Liver (tissue), 9 donors: Measurements from ENCODE around the gene CACNA1A. TPM values are rescaled to one million over a fixed set of nuclear protein-coding genes. Genes with fewer than 3 reads are reported as not detected.

Experiments
- DNase-seq: peaks from one replicate; pipeline ENCODE4 v3.0.0-alpha.2; 2017; ENCODE audit warnings: low spot score
- H3K27ac ChIP-seq, 2 donors: one replicate each; pipeline ENCODE4 v1.7.0; 2013; ENCODE audit warnings: inconsistent platforms in 2 of 2, low read length in 2 of 2, control low read depth in 1 of 2, low read depth in 1 of 2, mild to moderate bottlenecking in 1 of 2
- H3K27me3 ChIP-seq, 4 donors: one replicate each; pipeline versions ENCODE4 v1.6.1 to v1.7.0; 2013; ENCODE audit warnings: low read length in 3 of 4, inconsistent platforms in 1 of 4, mild to moderate bottlenecking in 1 of 4, moderate library complexity in 1 of 4; ENCODE audit not compliant: control insufficient read depth in 4 of 4, insufficient read depth in 4 of 4
- H3K36me3 ChIP-seq, 4 donors: one replicate each; pipeline versions ENCODE4 v1.6.1 to v1.7.0; 2013; ENCODE audit warnings: low read length in 3 of 4, mild to moderate bottlenecking in 3 of 4, low read depth in 1 of 4, moderate library complexity in 1 of 4; ENCODE audit not compliant: control insufficient read depth in 4 of 4, insufficient read depth in 3 of 4
- H3K4me1 ChIP-seq, 4 donors: one replicate each; pipeline versions ENCODE4 v1.6.1 to v1.7.0; 2013; ENCODE audit warnings: low read length in 3 of 4, mild to moderate bottlenecking in 3 of 4, moderate library complexity in 1 of 4; ENCODE audit not compliant: control insufficient read depth in 4 of 4, insufficient read depth in 4 of 4
- H3K4me3 ChIP-seq, 3 donors: one replicate each; pipeline versions ENCODE4 v1.6.1 to v1.7.0; 2013; ENCODE audit warnings: low read length in 3 of 3, control low read depth in 1 of 3, low read depth in 1 of 3, mild to moderate bottlenecking in 1 of 3
- H3K9ac ChIP-seq, 2 donors: one replicate each; pipeline ENCODE4 v1.7.0; 2013; ENCODE audit warnings: low read length in 2 of 2, mild to moderate bottlenecking in 2 of 2, moderate library complexity in 2 of 2, control low read depth in 1 of 2, low read depth in 1 of 2
- H3K9me3 ChIP-seq, 4 donors: one replicate each; pipeline versions ENCODE4 v1.6.1 to v1.7.0; 2013; ENCODE audit warnings: low read length in 3 of 4; ENCODE audit not compliant: control insufficient read depth in 4 of 4
- EGR1 ChIP-seq, 2 donors: IDR thresholded peaks; 2 replicates each; pipeline ENCODE4 v1.6.1; 2016 to 2018; ENCODE audit warnings: antibody characterized with exemption in 2 of 2, low read depth in 2 of 2
- FOXA1 ChIP-seq: IDR thresholded peaks from 2 replicates; pipeline ENCODE4 v1.6.1; 2016; ENCODE audit warnings: antibody characterized with exemption
- FOXA2 ChIP-seq: IDR thresholded peaks from 2 replicates; pipeline ENCODE4 v1.6.1; 2016; ENCODE audit warnings: antibody characterized with exemption
- GABPA ChIP-seq, 2 donors: IDR thresholded peaks in 1 of 2; conservative IDR thresholded peaks in 1 of 2; 2 replicates each; pipeline ENCODE4 v1.6.1; 2016; ENCODE audit warnings: antibody characterized with exemption in 2 of 2, mild to moderate bottlenecking in 1 of 2, moderate library complexity in 1 of 2
- HNF4A ChIP-seq, 2 donors: conservative IDR thresholded peaks; 2 replicates each; pipeline ENCODE4 v1.6.1; 2016; ENCODE audit warnings: antibody characterized with exemption in 2 of 2, mild to moderate bottlenecking in 2 of 2
- HNF4G ChIP-seq: IDR thresholded peaks from 2 replicates; pipeline ENCODE4 v1.6.1; 2016; ENCODE audit warnings: antibody characterized with exemption
- MAX ChIP-seq: IDR thresholded peaks from 2 replicates; pipeline ENCODE4 v1.6.1; 2016; ENCODE audit warnings: antibody characterized with exemption
- REST ChIP-seq: IDR thresholded peaks from 2 replicates; pipeline ENCODE4 v1.6.1; 2016; ENCODE audit warnings: antibody characterized with exemption, mild to moderate bottlenecking
- SP1 ChIP-seq: IDR thresholded peaks from 2 replicates; pipeline ENCODE4 v1.6.1; 2018; ENCODE audit warnings: antibody characterized with exemption, mild to moderate bottlenecking
- TAF1 ChIP-seq: conservative IDR thresholded peaks from 2 replicates; pipeline ENCODE4 v1.6.1; 2016; ENCODE audit warnings: antibody characterized with exemption, mild to moderate bottlenecking
- YY1 ChIP-seq: IDR thresholded peaks from 2 replicates; pipeline ENCODE4 v1.6.1; 2016; ENCODE audit warnings: antibody characterized with exemption, mild to moderate bottlenecking
- WGBS: extraction: QIAGEN DNeasy Blood & Tissue Kit; methylation state at CpG from one replicate; pipeline ENCODE4 v1.1.7; 2013; 5-methylcytosine and 5-hydroxymethylcytosine counted together
- polyA plus RNA-seq, 2 donors: library from polyadenylated mRNA; stranded (reverse) in 1 of 2; unstranded in 1 of 2; fragments of 200-250 nt in 1 of 2; fragments of >200 nt in 1 of 2; fragmentation: Nextera tagmentation in 1 of 2; extraction: Ambion mirVana in 1 of 2; gene quantifications; one replicate each; pipeline versions ENCODE4 v1.2.1 to v1.2.3, GENCODE V29; 2013 to 2015
- total RNA-seq, 2 donors: library from RNA; depleted of rRNA; stranded (reverse); fragments of >200 nt; gene quantifications; one replicate each; pipeline ENCODE4 v1.2.3, GENCODE V29; 2014
- TF ChIP-seq, protein P1 (sequence below): IDR thresholded peaks from 2 replicates; pipeline ENCODE4 v1.6.1; 2016; ENCODE audit warnings: antibody characterized with exemption
- TF ChIP-seq, protein P2 (sequence below): fragments of 150-350 bp; IDR thresholded peaks from 2 replicates; pipeline ENCODE4 v1.5.1; 2017; ENCODE audit warnings: improper control_type of control experiment, low read depth, low read length; ENCODE audit not compliant: missing input control
- donor health status: healthy.
- donor health status: healthy.
- donor health status: healthy.
- donor health status: healthy.
- donor health status: healthy.

The CACNA1A gene
- total and polyA plus RNA-seq, 4 donors, result 0.09 to 0.17 (median 0.17) TPM; not detected in 1

DNA sequence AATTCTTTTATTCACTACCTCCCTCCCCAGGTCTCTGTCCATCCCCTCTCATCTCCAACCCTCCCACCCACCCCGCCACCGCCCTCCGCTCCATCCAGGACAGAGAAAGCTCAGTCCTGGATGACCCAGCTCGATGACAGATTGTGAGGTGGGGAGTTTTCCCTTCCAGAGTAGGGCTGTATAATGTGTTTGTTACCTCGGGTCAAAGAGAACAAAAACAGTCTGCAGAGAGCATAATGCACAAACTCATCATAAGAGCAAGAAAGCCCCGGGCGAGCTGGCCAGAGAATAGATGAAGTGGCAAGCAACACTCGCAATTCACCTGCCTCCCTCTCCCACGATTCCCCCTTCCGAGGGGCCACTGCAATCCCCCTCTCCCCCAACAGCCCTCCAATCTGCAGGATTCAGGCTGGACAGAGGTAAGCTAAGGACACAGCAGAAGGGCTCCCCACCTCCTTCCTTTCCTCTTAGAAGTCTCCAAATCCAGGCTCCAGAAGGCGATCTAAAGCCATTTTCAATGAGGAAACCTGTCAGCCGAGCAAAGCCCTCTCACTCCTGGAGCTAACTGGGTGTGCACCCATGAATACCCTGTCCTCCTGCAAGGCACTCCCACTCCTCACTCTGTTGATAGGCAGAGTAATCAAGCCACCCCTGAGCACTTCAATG, 2.6 kb downstream of the CACNA1A start:
- no peaks in the 10 kb centered on the region for H3K4me1 ChIP-seq
- WGBS, result 55% methylated on average over 12 of the region's 12 CpGs
- H3K4me3 ChIP-seq, result no peak overlapping the region
- no peaks in the 10 kb centered on the region for H3K36me3 ChIP-seq
- no peak overlapping the region for H3K27ac ChIP-seq
- no peak for DNase-seq
- peaks cover 0 to 9% (median 2%) of the 10 kb centered on the region in 4 donors for H3K27me3 ChIP-seq
- no peak overlapping the region for H3K9ac ChIP-seq
- no peaks in the 10 kb centered on the region for H3K9me3 ChIP-seq
- TF ChIP-seq HNF4G (no peak), EGR1 (IDR thresholded peaks at IDR 0.05; ENCODE audit: low read depth in 2 of 2) (no peak), YY1 (no peak), TAF1 (no peak), GABPA (IDR thresholded peaks at IDR 0.05 in 1 of 2, conservative IDR thresholded peaks at IDR 0.05 in 1 of 2) (no peak), FOXA2 (no peak), REST (no peak), FOXA1 (no peak), HNF4A (conservative IDR thresholded peaks at IDR 0.05) (no peak), SP1 (no peak)
- TF ChIP-seq, protein P1, sequence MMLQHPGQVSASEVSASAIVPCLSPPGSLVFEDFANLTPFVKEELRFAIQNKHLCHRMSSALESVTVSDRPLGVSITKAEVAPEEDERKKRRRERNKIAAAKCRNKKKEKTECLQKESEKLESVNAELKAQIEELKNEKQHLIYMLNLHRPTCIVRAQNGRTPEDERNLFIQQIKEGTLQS, result no peak
- TF ChIP-seq, protein P2, sequence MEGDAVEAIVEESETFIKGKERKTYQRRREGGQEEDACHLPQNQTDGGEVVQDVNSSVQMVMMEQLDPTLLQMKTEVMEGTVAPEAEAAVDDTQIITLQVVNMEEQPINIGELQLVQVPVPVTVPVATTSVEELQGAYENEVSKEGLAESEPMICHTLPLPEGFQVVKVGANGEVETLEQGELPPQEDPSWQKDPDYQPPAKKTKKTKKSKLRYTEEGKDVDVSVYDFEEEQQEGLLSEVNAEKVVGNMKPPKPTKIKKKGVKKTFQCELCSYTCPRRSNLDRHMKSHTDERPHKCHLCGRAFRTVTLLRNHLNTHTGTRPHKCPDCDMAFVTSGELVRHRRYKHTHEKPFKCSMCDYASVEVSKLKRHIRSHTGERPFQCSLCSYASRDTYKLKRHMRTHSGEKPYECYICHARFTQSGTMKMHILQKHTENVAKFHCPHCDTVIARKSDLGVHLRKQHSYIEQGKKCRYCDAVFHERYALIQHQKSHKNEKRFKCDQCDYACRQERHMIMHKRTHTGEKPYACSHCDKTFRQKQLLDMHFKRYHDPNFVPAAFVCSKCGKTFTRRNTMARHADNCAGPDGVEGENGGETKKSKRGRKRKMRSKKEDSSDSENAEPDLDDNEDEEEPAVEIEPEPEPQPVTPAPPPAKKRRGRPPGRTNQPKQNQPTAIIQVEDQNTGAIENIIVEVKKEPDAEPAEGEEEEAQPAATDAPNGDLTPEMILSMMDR, result no peak

DNA sequence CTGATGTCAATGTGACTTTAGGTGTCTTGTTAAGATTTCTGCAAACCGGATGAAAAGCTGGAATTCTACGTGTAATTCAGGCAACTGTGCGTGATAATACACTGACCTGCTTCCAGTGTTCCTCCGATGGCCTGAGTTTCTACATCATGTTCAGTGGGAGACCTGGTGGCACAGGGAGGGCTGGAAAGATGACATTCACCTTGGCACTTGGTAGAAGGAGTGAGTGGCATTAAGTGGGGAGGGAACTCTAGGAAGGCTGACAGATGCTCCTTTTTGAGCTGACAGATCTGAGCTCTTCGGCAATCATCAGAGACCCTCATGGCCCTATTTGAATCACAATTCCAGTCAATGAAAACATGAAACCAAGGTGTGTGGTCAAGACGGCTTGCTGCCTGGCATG, 4.0 kb downstream of the CACNA1A start:
- Histone ChIP-seq H3K9ac (no peak overlapping the region), H3K4me3 (no peak overlapping the region), H3K27ac (no peak overlapping the region), H3K4me1 (no peaks in the 10 kb centered on the region), H3K9me3 (no peaks in the 10 kb centered on the region), H3K36me3 (no peaks in the 10 kb centered on the region), H3K27me3 (peaks cover 0 to 4% (median 0%) of the 10 kb centered on the region in 4 donors)
- no peak for TF ChIP-seq TAF1
- WGBS, result 77% methylated on average over 6 of the region's 6 CpGs
- DNase-seq, result no peak

DNA sequence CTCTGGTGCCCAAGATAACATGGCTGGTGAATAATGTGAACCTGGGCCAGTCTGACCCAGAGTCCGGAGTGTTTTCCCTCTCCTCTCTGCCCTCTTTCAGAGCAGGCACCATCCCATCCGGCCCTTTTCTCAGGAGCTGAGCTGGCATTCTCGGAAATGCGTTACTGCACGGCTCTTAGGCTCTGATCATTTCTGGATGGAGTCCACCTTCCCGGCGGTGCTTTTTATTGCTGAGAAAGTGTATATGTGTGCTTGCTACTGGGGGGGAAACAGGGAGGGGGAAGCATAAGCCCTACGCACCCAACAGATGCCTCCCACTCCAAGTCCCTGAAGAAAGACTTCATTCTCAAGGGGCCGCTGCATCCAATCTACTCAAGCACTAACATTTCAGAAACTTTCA, 6.6 kb downstream of the CACNA1A start:
- DNase-seq, result no peak
- H3K36me3 ChIP-seq, result no peaks in the 10 kb centered on the region
- H3K4me1 ChIP-seq, result no peaks in the 10 kb centered on the region
- H3K9me3 ChIP-seq, result no peaks in the 10 kb centered on the region
- no peaks in the 10 kb centered on the region for H3K27me3 ChIP-seq
- H3K27ac ChIP-seq, result no peak overlapping the region
- H3K9ac ChIP-seq, result no peak overlapping the region
- TF ChIP-seq EGR1 (IDR thresholded peaks at IDR 0.05; ENCODE audit: low read depth in 2 of 2) (no peak), FOXA2 (no peak), MAX (no peak), TAF1 (no peak), HNF4G (no peak), GABPA (IDR thresholded peaks at IDR 0.05 in 1 of 2, conservative IDR thresholded peaks at IDR 0.05 in 1 of 2) (no peak), HNF4A (conservative IDR thresholded peaks at IDR 0.05) (no peak), REST (no peak)
- TF ChIP-seq, protein P2, result no peak
- no peak overlapping the region for H3K4me3 ChIP-seq
- 85% methylated on average over 9 of the region's 9 CpGs for WGBS
